Measurements from ENCODE around the gene SCAANT1. TPM values are rescaled to one million over a fixed set of nuclear protein-coding genes. Genes with fewer than 3 reads are reported as not detected.
A peak's percentile ranks its signal among the peaks of the same experiment; 100 is the strongest.

SCAANT1 gene
- 1 to 10 TPM in 2 of 3 donors, under 1 TPM in 1; 0.61 to 3.3 (median 2.3) TPM for polyA plus RNA-seq (ENCODE audit: insufficient read length in 3 of 3)
- long read RNA-seq, donor 1, partial matches to known transcripts, result 6 of 7 reads
- long read RNA-seq, donor 1, other reads (novel, unspliced or antisense), result 0 of 7 reads
- long read RNA-seq, donor 2, result 0 reads
- long read RNA-seq, donor 3, partial matches to known transcripts, result 0 of 1 reads
- long read RNA-seq, donor 3, other reads (novel, unspliced or antisense), result 0 of 1 reads
- long read RNA-seq, donor 4, result 0 reads
- long read RNA-seq, donor 5, result 0 reads
- long read RNA-seq, donor 6, result 0 reads
- long read RNA-seq, donor 7, result 0 reads
- long read RNA-seq, donor 8, partial matches to known transcripts, result 0 of 1 reads
- long read RNA-seq, donor 8, other reads (novel, unspliced or antisense), result 0 of 1 reads
- long read RNA-seq, donor 9, partial matches to known transcripts, result 0 of 1 reads
- long read RNA-seq, donor 9, other reads (novel, unspliced or antisense), result 0 of 1 reads
- long read RNA-seq, donor 10, partial matches to known transcripts, result 23 of 23 reads
- long read RNA-seq, donor 10, other reads (novel, unspliced or antisense), result 0 of 23 reads
- long read RNA-seq, donor 11, result 0 reads
- long read RNA-seq, donor 12, result 0 reads
- long read RNA-seq, donor 13, result 0 reads
- long read RNA-seq, donor 14, result 0 reads
- long read RNA-seq, donor 15, result 0 reads
- long read RNA-seq, donor 16, partial matches to known transcripts, result 0 of 1 reads
- long read RNA-seq, donor 16, other reads (novel, unspliced or antisense), result 0 of 1 reads

DNA sequence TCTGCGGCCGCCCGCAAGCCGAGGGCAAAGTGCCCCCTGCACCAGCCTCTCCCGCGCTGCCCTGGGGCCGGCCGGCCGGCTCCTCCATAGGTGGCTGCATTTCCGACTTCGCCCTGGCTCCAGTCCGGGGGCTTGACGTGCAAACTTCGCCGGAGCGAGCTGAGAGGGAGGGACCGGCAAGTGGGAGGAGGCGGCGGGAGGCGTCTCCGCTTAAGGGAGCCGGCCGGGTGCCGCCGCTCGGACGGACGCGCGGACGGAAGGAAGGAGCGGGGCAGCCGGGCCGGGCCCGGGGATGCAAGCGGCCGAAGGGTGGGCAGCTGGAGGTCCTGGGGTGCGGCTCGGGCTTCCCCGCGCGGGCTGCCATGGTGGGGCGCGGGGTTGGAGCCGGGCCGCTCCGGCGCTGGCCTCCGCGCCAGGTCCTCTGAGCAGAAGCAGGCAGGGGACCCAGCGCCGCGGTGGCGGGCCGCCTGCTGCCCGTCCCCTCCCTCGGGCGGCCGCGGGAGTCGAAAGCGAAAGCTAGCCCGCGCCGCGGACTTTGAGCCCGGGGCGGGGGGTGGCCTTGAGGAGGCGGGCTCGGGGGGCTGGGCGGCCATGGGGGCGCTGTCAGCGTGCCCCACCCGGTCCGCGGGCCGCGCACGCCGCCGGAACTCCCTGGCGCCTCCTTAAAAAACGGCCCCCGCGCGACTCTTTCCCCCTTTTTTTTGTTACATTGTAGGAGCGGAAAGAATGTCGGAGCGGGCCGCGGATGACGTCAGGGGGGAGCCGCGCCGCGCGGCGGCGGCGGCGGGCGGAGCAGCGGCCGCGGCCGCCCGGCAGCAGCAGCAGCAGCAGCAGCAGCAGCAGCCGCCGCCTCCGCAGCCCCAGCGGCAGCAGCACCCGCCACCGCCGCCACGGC is at the start of gene SCAANT1:
Gene SCAANT1, minus strand, starts transcription at position 511 of the 895 bp plus-strand sequence.
- peak; percentile 88 for DNase-seq

DNA sequence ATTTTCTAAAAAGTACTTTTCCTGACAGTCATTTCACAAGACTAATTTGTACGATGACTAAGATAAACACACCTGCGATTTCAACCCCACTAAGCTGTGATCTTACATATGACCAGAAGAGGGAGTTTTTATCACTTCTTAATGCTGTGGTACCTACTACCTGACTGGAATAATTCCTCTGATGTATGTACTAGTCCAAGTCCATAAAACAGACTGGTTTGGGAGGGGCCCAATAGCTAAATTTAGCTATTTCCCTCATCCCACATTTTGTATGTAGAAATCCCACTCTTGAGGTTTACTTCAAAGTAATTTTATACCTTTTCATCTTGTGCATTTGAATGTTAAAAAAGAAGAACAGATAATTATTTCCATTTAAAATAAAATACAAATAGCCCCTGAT is 49.7 kb upstream of the SCAANT1 start:
- DNase-seq, result no peak

DNA sequence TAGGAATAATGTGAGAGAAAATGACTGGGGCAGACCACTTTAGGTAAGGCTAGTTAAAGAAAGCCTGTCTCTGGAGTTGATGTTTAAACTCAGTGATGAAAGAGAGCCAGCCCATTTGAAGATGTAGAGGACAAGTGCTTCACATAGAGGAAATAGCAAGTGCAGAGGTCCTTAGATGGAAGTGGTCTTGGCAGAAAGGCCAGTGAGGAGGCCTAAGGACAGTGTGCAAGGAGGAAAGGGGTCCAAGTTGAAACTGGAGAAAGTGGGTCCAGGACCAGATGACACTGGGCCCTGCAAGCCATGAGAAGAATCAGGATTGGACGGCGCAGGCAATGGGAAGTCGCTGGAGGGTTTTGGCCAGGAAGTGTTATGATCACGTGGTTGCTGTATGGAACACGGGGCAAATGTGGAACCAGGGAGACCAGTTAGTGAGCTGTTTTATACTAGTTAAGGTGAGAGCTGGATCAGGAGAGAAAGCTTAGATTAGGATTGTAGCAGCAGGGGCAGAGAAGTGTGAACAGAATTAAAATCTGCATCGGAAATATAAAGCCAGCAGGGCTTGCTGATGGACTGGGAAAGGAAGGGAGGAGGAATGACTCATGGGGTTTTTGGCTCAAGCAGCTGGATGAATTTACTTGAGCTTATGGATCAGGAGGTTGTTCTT is 48.0 kb upstream of the SCAANT1 start:
- no peak for DNase-seq

DNA sequence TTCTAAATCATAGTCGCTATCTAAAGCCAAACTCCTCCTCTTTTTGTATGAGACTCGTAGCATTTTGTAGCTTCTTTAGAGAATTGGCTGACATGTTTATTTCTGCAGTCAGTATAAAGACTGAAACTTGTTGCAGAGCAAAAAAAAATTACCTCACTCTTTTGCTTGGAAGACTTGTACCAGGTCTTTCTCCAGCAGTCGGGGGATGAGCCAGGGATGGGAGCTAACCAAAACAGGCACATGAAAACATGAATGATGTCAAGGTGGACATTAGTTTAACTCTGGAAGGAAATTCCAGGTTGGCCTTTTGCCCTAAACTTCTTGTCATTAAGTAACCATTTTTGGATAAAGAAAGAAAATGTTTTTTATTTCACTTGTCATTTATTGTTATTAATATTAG is 47.0 kb upstream of the SCAANT1 start:
- DNase-seq, result no peak

DNA sequence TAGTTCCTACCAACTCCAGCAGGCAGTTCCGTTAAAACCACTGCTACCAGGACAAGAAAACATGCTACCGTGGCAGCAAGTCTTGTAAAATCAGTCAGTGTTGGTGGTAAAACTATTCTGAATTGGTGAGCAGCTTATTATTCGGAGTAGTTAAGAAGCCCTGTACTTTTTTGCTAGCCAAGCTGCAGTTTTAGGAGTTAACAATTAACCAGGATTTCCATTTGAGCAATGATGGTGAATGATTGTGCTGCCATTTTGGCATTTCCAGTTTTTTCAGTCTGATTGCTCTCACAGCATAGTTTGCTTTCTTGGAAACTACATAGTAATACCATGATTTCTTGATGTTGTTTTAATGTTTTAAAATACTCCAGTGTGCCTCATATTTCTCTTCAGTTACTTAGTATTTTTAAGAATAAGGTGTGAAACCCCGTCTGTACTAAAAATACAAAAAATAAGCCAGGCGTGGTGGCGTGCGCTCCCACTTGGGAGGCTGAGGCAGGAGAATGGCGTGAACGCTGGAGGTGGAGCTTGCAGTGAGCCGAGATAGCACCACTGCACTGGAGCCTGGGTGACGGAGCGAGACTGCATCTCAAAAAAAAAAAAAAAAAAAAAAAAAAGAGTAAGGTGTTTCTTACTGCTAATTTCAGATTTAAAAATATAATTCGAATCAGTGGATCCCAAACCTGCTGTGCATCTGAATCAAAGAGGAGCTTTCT is 43.8 kb upstream of the SCAANT1 start:
- no peak for DNase-seq

DNA sequence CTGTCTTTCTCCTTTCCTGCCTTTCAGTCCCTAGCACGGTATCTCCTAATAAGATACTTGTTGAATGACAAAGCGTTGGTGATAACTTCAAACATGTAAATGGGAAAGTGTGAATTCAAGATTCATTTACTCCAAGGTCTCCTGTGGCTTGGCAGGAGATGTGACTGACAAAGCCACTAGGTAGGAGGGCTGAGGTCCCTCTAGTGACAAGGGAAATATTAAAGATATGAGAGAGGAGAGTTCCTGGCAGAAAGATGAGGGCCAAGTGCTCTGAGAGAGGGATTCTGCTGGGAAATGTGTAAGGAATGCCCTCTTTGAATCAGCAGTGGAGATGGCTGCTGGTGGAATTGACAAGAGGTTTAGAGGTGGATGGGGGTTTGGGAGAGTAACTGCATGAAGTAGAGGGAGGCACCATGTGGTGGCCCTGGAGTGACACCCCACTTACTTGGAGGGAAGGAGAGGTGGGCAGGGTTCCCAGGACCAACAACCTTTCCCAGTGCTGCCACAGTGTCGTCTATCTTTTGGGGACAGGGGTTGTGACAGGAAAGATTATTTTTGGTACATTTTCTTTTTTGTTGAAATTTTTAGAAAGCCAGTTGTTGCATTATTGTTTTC is 43.0 kb upstream of the SCAANT1 start:
- no peak for DNase-seq

DNA sequence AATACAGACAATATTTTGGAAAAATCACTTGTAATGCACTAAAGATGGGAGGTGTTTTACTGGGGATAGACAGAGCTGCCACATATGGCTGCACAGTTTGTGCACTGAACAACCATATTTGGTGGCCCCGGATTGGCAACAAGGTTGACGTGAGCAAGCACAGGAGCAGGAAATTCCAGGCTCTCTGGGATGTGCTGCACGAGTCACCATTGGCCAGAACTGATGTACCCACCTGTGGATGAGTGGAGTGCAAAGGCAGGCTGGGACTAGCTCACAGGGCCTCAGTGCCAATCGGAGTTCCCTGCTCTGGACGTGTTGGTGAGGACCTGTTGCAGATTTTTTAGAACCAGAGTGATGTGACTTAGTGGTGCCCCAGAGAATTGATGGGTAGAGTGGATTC is 42.0 kb upstream of the SCAANT1 start:
- DNase-seq, result no peak

DNA sequence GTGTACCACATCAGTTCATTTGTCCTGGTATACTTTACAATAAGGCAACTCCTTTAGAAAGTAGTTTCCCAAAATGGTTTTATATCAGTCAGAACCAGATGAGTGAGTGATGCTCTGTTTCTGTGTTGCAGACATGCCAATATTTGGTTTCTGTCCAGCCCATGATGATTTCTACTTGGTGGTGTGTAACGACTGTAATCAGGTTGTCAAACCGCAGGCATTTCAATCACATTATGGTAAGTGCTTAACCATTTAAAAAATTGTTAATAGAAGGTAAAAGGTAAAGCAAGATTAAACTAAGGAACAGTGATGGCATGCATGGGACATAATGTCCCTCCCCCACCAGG is 40.0 kb upstream of the SCAANT1 start:
- no peak for DNase-seq

DNA sequence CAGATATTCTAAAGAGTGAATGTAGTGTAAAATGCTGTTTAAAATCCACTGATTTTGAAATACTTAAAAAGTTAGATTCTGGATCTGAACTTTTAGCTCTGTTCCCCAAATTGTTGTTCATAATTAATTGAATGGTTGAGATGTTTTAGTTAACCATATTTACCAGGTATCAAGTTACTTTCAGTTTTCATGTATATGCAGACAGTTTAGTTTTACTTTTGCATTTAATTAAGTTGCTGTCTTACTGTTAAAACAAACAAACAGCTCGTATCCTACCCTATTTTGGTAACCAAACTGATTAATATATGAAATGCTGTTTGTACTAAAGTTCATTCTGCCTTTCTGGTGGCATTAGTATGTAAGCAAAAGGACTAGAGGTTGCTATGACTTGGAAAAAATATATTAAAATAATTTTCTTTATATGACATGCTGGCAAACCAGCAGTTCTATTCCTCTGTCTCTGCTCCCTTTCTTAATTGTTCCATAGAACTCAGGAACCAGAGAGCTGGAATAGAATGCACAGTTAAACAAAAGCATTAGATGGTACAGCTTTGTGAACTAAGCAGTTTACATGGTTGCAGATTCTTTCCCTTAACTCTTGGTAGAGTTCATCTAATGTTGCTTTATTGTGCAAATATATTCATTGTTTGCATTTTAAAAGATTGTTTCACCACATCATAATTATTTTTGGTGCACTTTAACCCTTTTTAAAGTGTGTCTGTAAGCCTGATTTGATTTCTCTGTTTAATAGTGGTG is 39.5 kb upstream of the SCAANT1 start:
- no peak for DNase-seq

DNA sequence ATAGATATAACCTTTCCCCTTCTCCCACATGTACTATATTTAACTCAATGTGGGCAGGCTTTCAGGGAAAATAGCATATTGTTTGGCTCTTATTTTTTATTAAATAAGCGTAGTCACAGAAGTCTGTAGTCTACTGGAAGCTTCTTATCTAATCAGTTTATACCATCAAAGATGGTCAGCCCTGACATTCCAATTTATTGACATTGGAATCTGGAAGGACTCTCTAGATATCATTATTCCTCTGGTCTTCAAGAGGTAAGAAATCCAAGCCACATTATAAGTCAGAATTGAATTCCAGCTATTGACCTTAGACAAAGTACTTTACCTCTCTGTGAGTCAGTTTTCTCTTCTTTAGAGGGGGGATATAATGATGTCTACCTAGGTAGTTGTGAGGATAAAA is 38.5 kb upstream of the SCAANT1 start:
- no peak for DNase-seq

DNA sequence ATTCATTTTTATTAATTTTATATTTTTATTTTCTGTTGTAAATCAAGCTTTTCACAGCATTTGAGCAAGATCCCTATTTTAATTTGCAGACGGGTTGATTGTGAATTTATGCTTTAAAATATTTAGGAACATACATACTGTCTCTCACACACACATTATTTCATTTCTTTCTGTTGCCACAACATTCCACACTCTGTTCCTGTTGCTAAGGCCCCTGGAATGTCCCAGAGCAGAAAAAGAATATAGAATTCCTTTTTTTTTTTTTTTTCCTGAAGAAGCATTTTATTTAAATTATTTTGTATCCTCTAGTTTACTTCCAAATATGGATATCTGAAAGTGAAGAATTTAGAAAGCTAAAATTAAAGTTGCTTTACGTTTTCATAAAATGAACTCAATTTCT is 36.8 kb upstream of the SCAANT1 start:
- DNase-seq, result peak; percentile 48

DNA sequence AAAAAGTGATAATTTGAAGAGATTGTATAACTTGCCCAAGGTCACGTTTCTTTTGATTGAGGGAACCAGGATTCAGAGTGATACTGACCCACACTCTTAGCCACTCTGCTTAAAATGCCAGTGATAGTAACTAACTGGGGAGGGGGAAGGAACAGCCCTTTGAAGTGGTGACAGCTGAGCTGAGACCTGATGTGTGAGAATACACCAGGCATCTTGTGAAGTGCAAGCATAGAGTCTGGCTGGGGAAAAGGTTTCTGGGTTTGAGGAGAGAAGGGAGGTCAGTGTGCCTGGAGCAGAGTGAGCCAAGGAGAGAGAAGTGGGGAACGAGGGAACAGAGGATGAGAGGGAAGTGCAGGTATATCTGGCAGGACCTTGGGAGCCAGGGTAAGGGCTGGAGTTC is 35.4 kb upstream of the SCAANT1 start:
- DNase-seq, result no peak

DNA sequence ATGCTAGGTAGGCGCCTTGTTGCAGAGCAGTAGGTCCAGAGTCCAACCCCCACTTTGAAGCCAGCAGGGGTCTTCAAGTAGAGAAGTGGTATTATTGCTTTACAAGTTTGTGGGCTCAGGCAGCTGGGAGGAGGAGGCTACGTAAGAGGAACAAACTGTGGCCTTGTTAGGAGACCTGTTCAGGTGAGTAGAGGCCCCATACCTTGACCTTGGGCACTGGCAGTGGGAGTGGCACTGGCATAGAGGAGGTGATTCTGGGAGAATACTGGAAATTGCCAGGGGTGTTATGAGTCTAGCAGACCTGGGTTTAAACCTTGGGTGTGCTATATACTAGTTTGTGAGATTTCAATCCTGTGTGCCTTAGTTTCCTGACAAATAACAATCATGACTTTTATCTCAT is 34.6 kb upstream of the SCAANT1 start:
- no peak for DNase-seq

DNA sequence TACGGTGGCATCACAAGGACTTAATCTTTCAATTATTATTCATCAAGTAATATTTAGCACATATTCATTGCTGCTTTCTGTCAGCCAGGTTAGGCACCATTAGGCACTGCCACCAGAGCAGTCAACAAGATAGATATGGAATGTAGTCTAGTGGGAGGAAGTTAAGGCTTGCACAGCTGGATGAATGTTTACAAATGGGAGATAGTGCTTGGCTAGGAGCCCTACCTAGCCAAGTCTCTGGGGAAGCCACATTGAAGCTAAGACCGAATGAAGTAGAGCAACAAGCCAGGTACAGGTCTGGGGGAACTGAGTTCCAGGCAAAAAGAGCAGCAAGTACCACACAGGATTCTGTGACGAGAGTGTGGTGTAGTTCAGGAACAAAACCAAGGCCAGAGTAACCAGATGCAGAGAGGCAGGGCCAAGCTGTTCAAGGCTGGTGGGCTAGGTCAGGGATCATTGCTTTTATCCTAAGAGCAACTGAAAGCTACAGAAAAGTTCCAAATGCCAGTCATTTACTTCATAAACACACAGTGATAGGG is 33.4 kb upstream of the SCAANT1 start:
- DNase-seq, result no peak

DNA sequence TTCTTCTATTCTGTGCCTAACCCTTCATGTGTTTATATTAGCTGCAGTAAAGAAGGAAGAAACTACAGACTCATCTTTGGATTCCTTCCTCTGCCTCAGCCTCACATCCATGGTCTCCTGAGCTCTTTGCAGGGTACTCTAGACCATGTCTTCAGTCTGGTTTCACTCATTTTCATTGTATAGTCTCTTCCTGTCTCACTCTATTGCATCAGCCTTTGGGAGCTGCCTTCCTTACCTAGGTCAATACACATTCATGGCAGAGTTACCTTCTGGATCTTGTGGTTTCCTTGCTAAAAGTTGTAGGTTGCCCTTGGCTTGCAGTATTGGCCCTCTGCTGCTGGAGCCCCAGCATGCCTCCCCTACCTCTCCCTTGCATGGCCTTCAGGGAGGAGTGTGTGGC is 31.5 kb upstream of the SCAANT1 start:
- no peak for DNase-seq

DNA sequence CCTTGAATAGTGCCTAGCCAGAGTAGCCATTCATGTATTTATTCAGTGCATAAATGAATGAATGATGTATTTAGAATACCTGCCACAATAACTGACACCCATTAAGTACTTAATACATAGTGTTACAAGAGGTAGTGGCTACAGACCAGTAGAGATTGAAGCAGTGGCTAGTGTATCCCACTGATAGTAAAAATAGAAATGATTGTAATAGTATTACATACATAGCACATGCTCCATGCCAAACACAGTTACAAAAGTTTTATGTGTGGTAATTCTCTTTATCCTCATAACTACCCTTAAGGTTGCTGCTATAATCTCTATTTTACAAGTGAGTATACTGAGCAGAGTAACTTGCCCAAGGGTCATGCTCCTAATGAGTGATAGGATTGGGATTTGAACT is 30.3 kb upstream of the SCAANT1 start:
- no peak for DNase-seq

DNA sequence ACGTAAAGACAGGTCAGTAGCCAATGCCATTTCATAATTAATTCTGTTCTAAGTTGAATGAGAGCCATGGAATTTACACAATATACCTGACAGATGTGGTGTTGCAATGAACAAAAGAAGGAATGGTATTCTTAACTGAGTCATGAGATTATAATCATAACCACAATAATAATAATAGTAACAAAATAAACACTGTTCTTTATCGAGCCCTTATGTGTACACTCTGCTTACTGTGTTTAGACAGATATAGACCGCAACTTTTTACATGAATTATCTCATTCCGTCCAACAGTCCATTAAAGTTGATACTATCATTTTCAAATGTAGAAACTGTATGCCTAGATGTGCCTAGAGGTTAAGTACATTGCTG is 28.2 kb upstream of the SCAANT1 start:
- no peak for DNase-seq

DNA sequence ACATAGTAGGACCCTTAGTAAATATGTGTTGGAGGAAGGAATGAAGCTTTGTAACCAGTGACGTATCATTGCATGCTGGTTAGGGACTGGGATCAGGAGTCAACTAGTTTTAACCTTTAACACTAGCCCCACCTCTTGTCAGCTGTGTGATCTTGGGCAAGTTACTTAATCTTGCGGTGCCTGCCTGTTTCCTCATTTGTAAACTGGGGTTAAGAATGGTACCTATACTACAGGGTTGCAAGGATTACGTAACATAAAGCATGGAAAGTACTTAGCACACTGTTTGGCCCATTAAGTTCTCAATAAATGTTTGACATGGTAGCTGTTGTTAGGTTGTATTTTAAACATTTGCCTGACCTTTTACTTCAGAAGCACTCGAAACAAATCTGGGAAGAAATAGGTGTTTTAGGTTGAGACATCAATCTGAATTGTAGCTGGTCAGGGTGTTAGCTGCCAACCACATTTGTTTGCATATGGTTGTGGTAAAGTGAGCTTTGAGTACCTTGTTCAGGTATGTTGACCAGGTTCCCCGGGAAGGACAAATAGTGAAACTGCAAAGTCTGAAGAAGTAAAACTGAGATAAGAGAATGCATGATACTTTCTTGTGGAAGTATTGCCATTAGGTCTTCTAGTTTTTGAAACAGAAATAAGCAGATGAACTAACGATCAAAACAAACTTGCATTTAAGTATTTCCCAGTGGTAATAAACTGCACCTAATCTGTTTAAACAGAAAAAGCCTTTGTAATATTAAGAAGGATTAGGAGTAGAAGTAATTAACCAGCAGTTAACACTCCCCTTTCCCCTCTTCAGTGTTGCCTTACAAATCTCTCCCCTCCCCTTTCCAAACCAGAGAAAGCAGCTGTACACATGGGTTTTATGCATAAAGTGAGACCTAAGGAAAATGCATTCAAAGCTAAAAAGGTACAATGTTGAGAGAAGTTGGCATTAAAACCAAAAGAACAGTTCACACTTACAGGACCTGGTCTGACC is 25.8 kb upstream of the SCAANT1 start:
- DNase-seq, result no peak
